Right lobe of liver (tissue), 6 donors: ENCODE measurements around the gene DCTN4. TPM values are rescaled to one million over a fixed set of nuclear protein-coding genes. Genes with fewer than 3 reads are reported as not detected.

ENCODE experiments used
- ATAC-seq, 4 donors: fragments of 200-7000 bp; cut with Tn5 transposase; one replicate each; pipeline ENCODE4 v1.9.1; 2020; ENCODE audit warnings: mild to moderate bottlenecking in 4 of 4, moderate library complexity in 4 of 4
- DNase-seq, 3 donors: peaks; one replicate each; pipeline ENCODE4 v3.0.0-alpha.2; 2020
- H3K27ac ChIP-seq, 3 donors: fragments of 200-600 bp; one replicate each; pipeline ENCODE4 v1.8.0; 2022
- H3K27me3 ChIP-seq, 2 donors: fragments of 200-600 bp; one replicate each; pipeline ENCODE4 v1.8.0; 2022
- H3K36me3 ChIP-seq, 4 donors: fragments of 200-600 bp; sonication (generic) in 1 of 4; one replicate each; pipeline versions ENCODE4 v1.5.1 to v1.8.0; 2017 to 2022; ENCODE audit warnings: control low read depth in 1 of 4
- H3K4me1 ChIP-seq, 4 donors: fragments of 200-600 bp; sonication (generic) in 1 of 4; one replicate each; pipeline versions ENCODE4 v1.5.1 to v1.8.0; 2017 to 2022; ENCODE audit warnings: control low read depth in 1 of 4
- H3K4me3 ChIP-seq, 3 donors: fragments of 200-600 bp; one replicate each; pipeline ENCODE4 v1.8.0; 2022
- H3K9me3 ChIP-seq, 4 donors: fragments of 200-600 bp; sonication (generic) in 1 of 4; one replicate each; pipeline versions ENCODE4 v1.5.1 to v1.8.0; 2017 to 2022; ENCODE audit warnings: control low read depth in 1 of 4
- CTCF ChIP-seq, 4 donors: fragments of 200-600 bp in 3 of 4; fragments of 450-650 bp in 1 of 4; IDR thresholded peaks; one replicate each; pipeline versions ENCODE4 v1.5.1 to v1.8.0; 2016 to 2022; ENCODE audit warnings: antibody characterized with exemption in 4 of 4, mild to moderate bottlenecking in 2 of 4
- POLR2A ChIP-seq: fragments of 450-650 bp; IDR thresholded peaks from one replicate; pipeline ENCODE4 v1.6.1; 2017; ENCODE audit warnings: antibody characterized with exemption, mild to moderate bottlenecking
- WGBS: methylation state at CpG from one replicate; pipeline ENCODE4 v1.1.6; 2018; ENCODE audit warnings: low coverage, low lambda C conversion rate; ENCODE audit not compliant: insufficient coverage; ENCODE audit errors: missing lambda C conversion rate; 5-methylcytosine and 5-hydroxymethylcytosine counted together
- intact Hi-C, 2 donors: fragments of 100-400 bp; cut with DNase I; formaldehyde crosslinking; loops; one replicate each; pipeline versions ENCODE4 v1.11.2 to v1.14.1; 2022
- total RNA-seq, 6 experiments: library from RNA; depleted of rRNA in 2 of 6; stranded (reverse); fragments of >200 nt in 2 of 6; fragmentation: NEBNext Ultra II Directional in 3 of 6; extraction: Animal tissue kit (Norgen Biotek cat#: 25700) in 3 of 6; gene quantifications; one replicate each; pipeline versions ENCODE4 v1.1.0 to v1.2.4, GENCODE V29; 2016 to 2023
- donor health status: DM: no; HTN: yes; CAD: no.
- donor health status: DM: no; HTN: no; CAD: no.
- donor health status: DM: no; HTN: no; CAD: no.
- donor health status: DM: no; HTN: yes; CAD: no.
- donor health status: DM: no; HTN: yes; CAD: no.

The DCTN4 gene
- total RNA-seq, 6 experiments from 2014 or later = 25.2 to 30.5 (median 27.6) TPM

GRCh38 chr5:150788977-150789376, 30.2 kb upstream of the DCTN4 start:
- DNase-seq (no peak), ATAC-seq (no peak)
- H3K27ac ChIP-seq = no peak overlapping the region
- no peaks in the 10 kb centered on the region for H3K36me3 ChIP-seq
- no peaks in the 10 kb centered on the region for H3K9me3 ChIP-seq
- intact Hi-C loops = no loop called here
- TF ChIP-seq CTCF (IDR thresholded peaks at IDR 0.05) (no peak), POLR2A (no peak)
- H3K4me3 ChIP-seq = no peak overlapping the region
- no peaks in the 10 kb centered on the region for H3K4me1 ChIP-seq
- no peaks in the 10 kb centered on the region for H3K27me3 ChIP-seq

GRCh38 chr5:150787656-150788055, 28.8 kb upstream of the DCTN4 start:
- 20% methylated on average over 1 of the region's 1 CpG for WGBS
- TF ChIP-seq CTCF (IDR thresholded peaks at IDR 0.05) (no peak), POLR2A (no peak)
- no peak for DNase-seq
- Histone ChIP-seq H3K27me3 (no peaks in the 10 kb centered on the region), H3K9me3 (no peaks in the 10 kb centered on the region), H3K27ac (no peak overlapping the region), H3K36me3 (no peaks in the 10 kb centered on the region), H3K4me3 (no peak overlapping the region), H3K4me1 (no peaks in the 10 kb centered on the region)
- intact Hi-C loops = no loop called here
- ATAC-seq = peak in 1 of 4 donors; percentile 30

- no peaks in the 10 kb centered on the region for H3K4me1 ChIP-seq
- intact Hi-C loops = no loop called here
- WGBS = 67% methylated on average over 1 of the region's 1 CpG
- no peak for TF ChIP-seq POLR2A
- no peak for TF ChIP-seq CTCF (IDR thresholded peaks at IDR 0.05)
- no peaks in the 10 kb centered on the region for H3K27me3 ChIP-seq
- H3K36me3 ChIP-seq = no peaks in the 10 kb centered on the region
- no peak overlapping the region for H3K27ac ChIP-seq
- DNase-seq (no peak), ATAC-seq (no peak)
- H3K4me3 ChIP-seq = no peak overlapping the region
- no peaks in the 10 kb centered on the region for H3K9me3 ChIP-seq
Measured at GRCh38 chr5:150786876-150787275, 28.1 kb upstream of the DCTN4 start.

GRCh38 chr5:150785950-150786349, 27.1 kb upstream of the DCTN4 start:
- intact Hi-C loops = no loop called here
- Histone ChIP-seq H3K27me3 (no peaks in the 10 kb centered on the region), H3K36me3 (no peaks in the 10 kb centered on the region), H3K4me3 (no peak overlapping the region), H3K9me3 (no peaks in the 10 kb centered on the region), H3K4me1 (no peaks in the 10 kb centered on the region), H3K27ac (no peak overlapping the region)
- DNase-seq (no peak), ATAC-seq (no peak)
- TF ChIP-seq POLR2A = no peak
- TF ChIP-seq CTCF (IDR thresholded peaks at IDR 0.05) = no peak
- 86% methylated on average over 1 of the region's 1 CpG for WGBS

GRCh38 chr5:150783422-150783928, 24.7 kb upstream of the DCTN4 start:
- H3K4me1 ChIP-seq = no peaks in the 10 kb centered on the region
- H3K27ac ChIP-seq = peak overlapping the region; percentile 16 to 70 (median 38)

More at GRCh38 chr5:150783422-150783928, 24.7 kb upstream of the DCTN4 start:
- 16% methylated on average over 6 of the region's 7 CpGs for WGBS
- Histone ChIP-seq H3K9me3 (no peaks in the 10 kb centered on the region), H3K36me3 (no peaks in the 10 kb centered on the region), H3K27me3 (no peaks in the 10 kb centered on the region), H3K4me3 (no peak overlapping the region)
- intact Hi-C loops = no loop called here
- TF ChIP-seq POLR2A = no peak
- no peak for TF ChIP-seq CTCF (IDR thresholded peaks at IDR 0.05)
- ATAC-seq = peak; percentile 36 to 47 (median 42)
- peak in 1 of 3 donors; percentile 24 for DNase-seq
